Measurements from ENCODE around the gene IGFLR1.

- TF ChIP-seq CTCF (IDR thresholded peaks at IDR 0.05; ENCODE audit: low read depth, low read length, missing input control) (no peak), HNF4A (conservative IDR thresholded peaks at IDR 0.05) (no peak), MAX (IDR thresholded peaks at IDR 0.05) (no peak), GABPA (IDR thresholded peaks at IDR 0.05 in 1 of 2, conservative IDR thresholded peaks at IDR 0.05 in 1 of 2) (no peak)
These were observed 18.6 kb downstream of the IGFLR1 start for GRCh38 chr19:35723671-35724070.

All from liver (tissue), 3 donors.